ENCODE data around the gene ZDHHC3.

The ZDHHC3 gene

DNA sequence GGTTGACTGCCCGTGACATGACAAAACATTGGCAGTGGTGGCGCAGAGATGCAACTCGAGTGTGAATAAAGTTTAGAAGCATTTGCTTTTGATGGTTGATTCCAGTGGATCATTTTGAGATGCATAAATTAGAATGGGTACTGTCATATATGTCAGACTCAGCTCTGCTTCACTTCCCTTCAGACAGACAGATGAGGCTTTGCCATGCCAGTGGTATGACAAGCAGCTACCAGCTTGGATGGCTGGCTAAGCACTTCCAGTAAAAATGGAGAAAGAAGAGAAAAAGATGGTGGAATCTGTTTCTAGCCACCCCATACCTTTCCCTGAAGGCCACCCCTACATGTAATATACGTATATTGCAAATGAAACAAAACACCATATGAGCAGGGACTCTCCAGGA lies 36.6 kb upstream of the ZDHHC3 start:
- Histone ChIP-seq H3K18ac (ENCODE audit: low read length) (no peak overlapping the region), H3K27ac (ENCODE audit: low read depth, low read length) (peak overlapping the region; percentile 15), H2AFZ (ENCODE audit: insufficient read depth, low read length, poor library complexity) (no peak overlapping the region), H3K79me1 (ENCODE audit: low read length) (no peaks in the 10 kb centered on the region), H3K9ac (ENCODE audit: low read length) (no peak overlapping the region), H3K14ac (ENCODE audit: low read length) (no peak overlapping the region), H3K4me3 (ENCODE audit: low read depth, low read length) (no peak overlapping the region), H3K23ac (ENCODE audit: low read length) (no peak overlapping the region), H3K4me1 (ENCODE audit: control insufficient read depth in 1 of 2, insufficient read depth in 2 of 2, low read length in 2 of 2) (peaks cover 19 to 25% of the 10 kb centered on the region in 2 experiments), H3K4me2 (ENCODE audit: low read length) (no peak overlapping the region), H3K4ac (ENCODE audit: low read depth, low read length) (no peak overlapping the region), H2BK120ac (ENCODE audit: insufficient read depth, low read length, poor library complexity) (no peak overlapping the region), H2BK12ac (ENCODE audit: low read length) (peak overlapping the region; percentile 18), H2AK5ac (ENCODE audit: low read length) (no peak overlapping the region), H3K27me3 (ENCODE audit: insufficient read depth, low read length) (no peaks in the 10 kb centered on the region), H2BK5ac (ENCODE audit: low read depth, low read length, poor library complexity) (peak overlapping the region; percentile 53), H4K8ac (ENCODE audit: low read depth, low read length) (no peak overlapping the region), H4K91ac (ENCODE audit: low read depth, low read length) (peak overlapping the region; percentile 12), H4K12ac (ENCODE audit: low read depth, low read length) (no peak overlapping the region), H3K9me3 (ENCODE audit: insufficient read depth, low read depth, low read length) (no peaks in the 10 kb centered on the region), H3K79me2 (ENCODE audit: control insufficient read depth, insufficient read depth, low read length, poor library complexity) (peaks cover 1% of the 10 kb centered on the region), H3K36me3 (ENCODE audit: control insufficient read depth in 1 of 2, insufficient read depth in 2 of 2, low read length in 2 of 2) (peaks cover 4 to 15% of the 10 kb centered on the region in 2 experiments)
- WGBS (ENCODE audit: extremely low coverage, insufficient coverage, insufficient read length) = no CpG with 5 or more reads among the region's 4 CpGs
- no peak for DNase-seq

DNA sequence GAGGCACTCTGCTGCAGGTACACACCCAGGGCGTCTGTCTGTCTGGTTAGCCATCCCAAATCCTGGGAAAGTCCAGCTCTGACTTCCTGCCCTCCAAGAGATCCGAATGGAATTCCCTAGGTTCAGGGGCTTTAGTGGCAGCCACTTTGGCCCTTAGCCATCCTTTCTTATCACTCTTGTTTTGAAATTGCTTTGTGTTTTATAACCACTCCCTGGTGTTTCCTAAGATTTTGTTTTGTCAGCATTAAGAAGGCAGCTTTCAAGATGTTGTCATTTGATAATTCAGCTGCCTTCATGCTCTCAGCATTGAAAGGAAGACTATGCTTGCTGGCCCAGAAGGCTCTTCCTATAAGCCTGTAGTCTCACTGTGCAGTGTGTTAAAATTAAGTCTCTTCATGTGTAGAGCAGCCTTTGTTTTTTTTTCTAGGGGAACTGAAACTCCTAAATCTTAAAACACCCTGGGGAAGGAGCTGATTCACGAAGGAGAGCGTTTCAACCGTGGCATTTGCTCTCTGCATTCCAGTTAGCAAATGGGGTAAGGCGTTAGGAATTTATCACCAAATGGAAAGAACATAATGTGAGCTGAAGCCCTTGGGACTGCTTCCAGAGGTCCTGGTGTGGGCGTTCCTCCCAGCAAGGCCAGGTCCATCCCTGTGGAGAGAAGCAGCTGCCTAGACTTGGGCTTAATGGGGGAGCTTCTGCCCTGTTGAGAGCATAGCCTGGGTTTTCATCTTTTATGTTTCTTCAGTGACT lies 36.0 kb upstream of the ZDHHC3 start:
- Histone ChIP-seq H3K4ac (ENCODE audit: low read depth, low read length) (no peak overlapping the region), H3K4me3 (ENCODE audit: low read depth, low read length) (no peak overlapping the region), H4K12ac (ENCODE audit: low read depth, low read length) (no peak overlapping the region), H3K79me2 (ENCODE audit: control insufficient read depth, insufficient read depth, low read length, poor library complexity) (peaks cover 1% of the 10 kb centered on the region), H2BK5ac (ENCODE audit: low read depth, low read length, poor library complexity) (peak overlapping the region; percentile 53), H3K18ac (ENCODE audit: low read length) (no peak overlapping the region), H4K91ac (ENCODE audit: low read depth, low read length) (peak overlapping the region; percentile 12), H3K9me3 (ENCODE audit: insufficient read depth, low read depth, low read length) (peaks cover 2% of the 10 kb centered on the region), H2BK120ac (ENCODE audit: insufficient read depth, low read length, poor library complexity) (no peak overlapping the region), H3K36me3 (ENCODE audit: control insufficient read depth in 1 of 2, insufficient read depth in 2 of 2, low read length in 2 of 2) (peaks cover 9 to 21% of the 10 kb centered on the region in 2 experiments), H3K23ac (ENCODE audit: low read length) (no peak overlapping the region), H2AK5ac (ENCODE audit: low read length) (no peak overlapping the region), H3K27me3 (ENCODE audit: insufficient read depth, low read length) (no peaks in the 10 kb centered on the region), H3K14ac (ENCODE audit: low read length) (no peak overlapping the region), H3K27ac (ENCODE audit: low read depth, low read length) (peak overlapping the region; percentile 15), H2AFZ (ENCODE audit: insufficient read depth, low read length, poor library complexity) (no peak overlapping the region), H3K4me1 (ENCODE audit: control insufficient read depth in 1 of 2, insufficient read depth in 2 of 2, low read length in 2 of 2) (peaks cover 19 to 25% of the 10 kb centered on the region in 2 experiments), H4K8ac (ENCODE audit: low read depth, low read length) (no peak overlapping the region), H3K4me2 (ENCODE audit: low read length) (no peak overlapping the region), H3K9ac (ENCODE audit: low read length) (no peak overlapping the region), H3K79me1 (ENCODE audit: low read length) (no peaks in the 10 kb centered on the region), H2BK12ac (ENCODE audit: low read length) (peak overlapping the region; percentile 18)
- DNase-seq = peak; percentile 38 to 58
- WGBS (ENCODE audit: extremely low coverage, insufficient coverage, insufficient read length) = no CpG with 5 or more reads among the region's 7 CpGs

DNA sequence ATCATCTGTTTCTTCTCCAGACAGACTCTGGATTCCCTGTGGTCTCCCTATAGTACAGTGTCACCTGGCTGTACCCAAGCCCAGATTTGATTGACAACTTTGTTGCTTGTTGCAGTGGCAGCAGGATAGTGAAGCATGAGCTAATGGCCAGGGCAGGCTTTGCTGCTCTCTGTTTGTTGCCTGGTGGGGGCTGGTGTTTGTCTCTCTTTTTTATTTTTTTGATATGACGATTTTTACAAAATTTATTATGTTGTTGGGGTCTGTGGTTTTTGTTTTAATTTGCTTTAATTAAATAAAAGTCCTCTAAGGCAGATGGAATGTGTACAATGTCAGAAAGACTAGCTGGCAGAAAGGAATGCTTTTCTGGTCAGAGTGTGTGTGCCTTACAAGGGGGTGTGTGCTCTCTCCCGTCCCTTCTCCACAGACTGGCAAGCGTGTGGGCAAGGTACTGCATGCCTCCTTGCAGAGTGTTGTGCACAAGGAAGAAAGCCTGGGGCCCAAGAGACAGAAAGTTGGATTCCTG lies 34.9 kb upstream of the ZDHHC3 start:
- Histone ChIP-seq H2AK5ac (ENCODE audit: low read length) (no peak overlapping the region), H3K9ac (ENCODE audit: low read length) (no peak overlapping the region), H3K4me3 (ENCODE audit: low read depth, low read length) (no peak overlapping the region), H3K4me1 (ENCODE audit: control insufficient read depth in 1 of 2, insufficient read depth in 2 of 2, low read length in 2 of 2) (peaks cover 14 to 20% of the 10 kb centered on the region in 2 experiments), H3K18ac (ENCODE audit: low read length) (no peak overlapping the region), H3K4ac (ENCODE audit: low read depth, low read length) (no peak overlapping the region), H4K12ac (ENCODE audit: low read depth, low read length) (no peak overlapping the region), H3K79me2 (ENCODE audit: control insufficient read depth, insufficient read depth, low read length, poor library complexity) (peaks cover 1% of the 10 kb centered on the region), H3K9me3 (ENCODE audit: insufficient read depth, low read depth, low read length) (peaks cover 2% of the 10 kb centered on the region), H4K91ac (ENCODE audit: low read depth, low read length) (no peak overlapping the region), H3K14ac (ENCODE audit: low read length) (no peak overlapping the region), H3K4me2 (ENCODE audit: low read length) (no peak overlapping the region), H3K27me3 (ENCODE audit: insufficient read depth, low read length) (no peaks in the 10 kb centered on the region), H3K36me3 (ENCODE audit: control insufficient read depth in 1 of 2, insufficient read depth in 2 of 2, low read length in 2 of 2) (peaks cover 9 to 23% of the 10 kb centered on the region in 2 experiments), H3K27ac (ENCODE audit: low read depth, low read length) (peak overlapping the region; percentile 36), H2BK120ac (ENCODE audit: insufficient read depth, low read length, poor library complexity) (no peak overlapping the region), H2AFZ (ENCODE audit: insufficient read depth, low read length, poor library complexity) (no peak overlapping the region), H4K8ac (ENCODE audit: low read depth, low read length) (no peak overlapping the region), H3K23ac (ENCODE audit: low read length) (no peak overlapping the region), H2BK5ac (ENCODE audit: low read depth, low read length, poor library complexity) (no peak overlapping the region), H2BK12ac (ENCODE audit: low read length) (no peak overlapping the region), H3K79me1 (ENCODE audit: low read length) (no peaks in the 10 kb centered on the region)
- no CpG with 5 or more reads among the region's 3 CpGs for WGBS (ENCODE audit: extremely low coverage, insufficient coverage, insufficient read length)
- DNase-seq = peak in 1 of 2 donors; percentile 38

DNA sequence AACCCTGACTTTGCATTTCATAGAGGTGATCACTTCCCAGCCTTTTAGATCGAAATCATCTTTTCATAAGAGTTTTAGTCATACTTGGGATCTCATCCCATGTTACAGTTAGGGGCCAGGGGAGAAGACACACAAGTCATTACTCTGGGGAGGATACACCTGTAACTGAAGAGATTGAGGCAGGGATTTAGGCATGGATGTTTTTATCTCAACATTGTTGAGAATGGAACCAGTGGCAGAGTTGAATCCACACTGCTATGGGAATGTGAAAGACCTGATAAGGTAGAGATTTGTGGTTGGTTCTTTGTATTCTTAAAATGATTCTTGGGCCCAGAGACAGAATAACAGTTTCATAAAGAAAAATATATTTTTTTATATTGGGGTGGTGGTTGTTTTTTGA lies 33.9 kb upstream of the ZDHHC3 start:
- Histone ChIP-seq H3K27me3 (ENCODE audit: insufficient read depth, low read length) (no peaks in the 10 kb centered on the region), H3K4me2 (ENCODE audit: low read length) (no peak overlapping the region), H3K27ac (ENCODE audit: low read depth, low read length) (no peak overlapping the region), H3K18ac (ENCODE audit: low read length) (no peak overlapping the region), H3K23ac (ENCODE audit: low read length) (no peak overlapping the region), H3K4me1 (ENCODE audit: control insufficient read depth in 1 of 2, insufficient read depth in 2 of 2, low read length in 2 of 2) (peaks cover 14 to 20% of the 10 kb centered on the region in 2 experiments), H3K79me1 (ENCODE audit: low read length) (no peaks in the 10 kb centered on the region), H3K9ac (ENCODE audit: low read length) (no peak overlapping the region), H3K14ac (ENCODE audit: low read length) (no peak overlapping the region), H4K8ac (ENCODE audit: low read depth, low read length) (no peak overlapping the region), H2BK120ac (ENCODE audit: insufficient read depth, low read length, poor library complexity) (no peak overlapping the region), H2BK5ac (ENCODE audit: low read depth, low read length, poor library complexity) (no peak overlapping the region), H4K91ac (ENCODE audit: low read depth, low read length) (no peak overlapping the region), H4K12ac (ENCODE audit: low read depth, low read length) (no peak overlapping the region), H3K4ac (ENCODE audit: low read depth, low read length) (no peak overlapping the region), H3K4me3 (ENCODE audit: low read depth, low read length) (no peak overlapping the region), H3K79me2 (ENCODE audit: control insufficient read depth, insufficient read depth, low read length, poor library complexity) (peaks cover 1% of the 10 kb centered on the region), H2AK5ac (ENCODE audit: low read length) (no peak overlapping the region), H3K9me3 (ENCODE audit: insufficient read depth, low read depth, low read length) (peaks cover 2% of the 10 kb centered on the region), H2AFZ (ENCODE audit: insufficient read depth, low read length, poor library complexity) (no peak overlapping the region), H3K36me3 (ENCODE audit: control insufficient read depth in 1 of 2, insufficient read depth in 2 of 2, low read length in 2 of 2) (peaks cover 9 to 25% of the 10 kb centered on the region in 2 experiments), H2BK12ac (ENCODE audit: low read length) (no peak overlapping the region)
- WGBS (ENCODE audit: extremely low coverage, insufficient coverage, insufficient read length) = no CpG with 5 or more reads among the region's 1 CpG
- no peak for DNase-seq
